Occipital lobe (tissue), 2 donors: ENCODE data around the gene FOLR3. TPM values are rescaled to one million over a fixed set of nuclear protein-coding genes. Genes with fewer than 3 reads are reported as not detected.
"Not testable (repeated sequence)": the region's sequence is repeated elsewhere in the genome, so short reads cannot be mapped to it uniquely, and the experiment has no call there.

ENCODE experiments used
- DNase-seq: peaks from one replicate; lab custom pipeline; 2025; lab: John Stamatoyannopoulos, UW
- total RNA-seq: library from RNA; depleted of rRNA; stranded (reverse); fragments of >200 nt; gene quantifications from one replicate; pipeline ENCODE4 v1.2.3, GENCODE V29; 2014

Gene FOLR3
- total RNA-seq, result not detected

GRCh38 chr11:72135473-72135872, at the start of gene FOLR3:
FOLR3 (plus strand) TSS chr11:72135725; CDS start chr11:72135953, 228 bp downstream.
- not testable (repeated sequence) for DNase-seq

GRCh38 chr11:72088076-72088808, 47.3 kb upstream of the FOLR3 start:
- DNase-seq, result no peak

GRCh38 chr11:72091292-72091691, 44.2 kb upstream of the FOLR3 start:
- DNase-seq, result peak; percentile 42

DNA sequence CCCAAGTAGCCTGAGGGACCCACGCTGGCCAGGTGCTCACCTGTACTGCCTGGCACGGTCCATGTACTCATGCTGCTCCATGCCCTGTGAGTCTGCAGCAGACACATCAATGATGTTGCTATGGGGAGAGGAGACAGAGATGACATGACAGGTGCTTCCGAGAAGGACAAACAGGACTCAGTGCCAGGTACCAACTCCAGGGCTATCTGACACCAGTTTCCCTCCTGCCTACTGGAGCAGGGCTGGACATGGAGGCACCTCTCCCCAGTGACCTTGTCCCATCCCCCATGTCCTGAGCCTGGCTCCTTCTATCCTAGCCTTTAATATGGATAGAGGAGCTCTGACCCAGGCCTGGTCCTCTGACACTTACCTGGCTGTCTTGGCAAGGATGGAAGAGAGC, 36.8 kb upstream of the FOLR3 start:
- DNase-seq, result no peak

GRCh38 chr11:72100009-72100408, 35.5 kb upstream of the FOLR3 start:
- DNase-seq, result no peak

- no peak for DNase-seq
These were observed 35.1 kb upstream of the FOLR3 start for GRCh38 chr11:72100462-72100861.

DNA sequence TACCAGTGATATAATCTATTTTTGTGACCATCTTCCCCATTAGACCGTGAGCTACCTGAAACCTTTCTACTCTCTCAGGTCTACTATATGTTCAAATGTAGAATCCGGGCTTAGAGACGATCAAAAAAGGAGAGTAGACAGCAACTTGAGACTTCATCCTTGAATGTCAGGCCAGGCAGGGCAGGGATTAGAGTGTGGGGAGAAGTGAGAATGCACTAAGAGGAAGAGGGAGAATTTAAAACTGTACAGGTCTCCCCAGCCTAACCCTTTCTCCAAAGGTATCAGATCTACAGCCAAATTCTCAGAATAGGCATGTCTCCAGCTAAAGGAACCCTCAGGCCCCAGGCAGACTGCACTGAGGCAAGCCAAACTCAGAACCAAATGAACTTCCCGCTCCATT, 33.4 kb upstream of the FOLR3 start:
- DNase-seq, result no peak

- DNase-seq, result no peak
These were observed 32.9 kb upstream of the FOLR3 start for GRCh38 chr11:72102631-72102945.

- DNase-seq, result peak; percentile 96
These were observed 32.4 kb upstream of the FOLR3 start, which contains the start of gene LAMTOR1 for GRCh38 chr11:72102946-72103753. LAMTOR1 (minus strand) TSS chr11:72103297; CDS start chr11:72103224, 73 bp downstream.

DNA sequence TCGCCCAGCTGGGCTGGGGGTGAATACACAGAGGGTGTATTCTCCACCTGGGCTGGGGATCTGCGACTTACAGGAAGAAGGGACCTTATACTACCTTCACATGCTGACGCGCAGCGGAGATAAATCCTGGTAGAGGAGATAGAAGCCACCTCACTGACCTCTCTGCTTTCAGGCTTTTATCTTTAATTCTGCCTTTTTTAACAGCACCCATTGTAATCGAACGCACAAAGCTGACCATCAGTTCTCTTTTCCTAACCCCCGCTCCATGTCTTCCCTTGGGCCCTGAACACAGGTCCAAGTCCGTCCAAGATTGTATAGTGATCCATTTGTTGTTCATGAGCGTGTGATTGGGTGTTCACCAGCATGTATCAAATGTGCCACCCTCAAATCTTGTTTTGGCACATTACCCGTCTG, 31.8 kb upstream of the FOLR3 start:
- no peak for DNase-seq

DNA sequence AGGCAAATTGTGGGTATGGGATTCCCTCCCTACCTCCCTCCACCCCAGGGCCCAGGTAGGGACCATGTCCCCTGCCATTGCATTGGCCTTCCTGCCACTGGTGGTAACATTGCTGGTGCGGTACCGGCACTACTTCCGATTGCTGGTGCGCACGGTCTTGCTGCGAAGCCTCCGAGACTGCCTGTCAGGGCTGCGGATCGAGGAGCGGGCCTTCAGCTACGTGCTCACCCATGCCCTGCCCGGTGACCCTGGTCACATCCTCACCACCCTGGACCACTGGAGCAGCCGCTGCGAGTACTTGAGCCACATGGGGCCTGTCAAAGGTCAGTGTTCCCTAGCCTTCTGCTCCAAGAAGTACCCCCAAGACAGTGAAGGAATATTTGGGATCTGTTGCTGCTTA, 29.6 kb upstream of the FOLR3 start, which contains the start of gene TOMT:
Gene TOMT, plus strand, starts transcription at position 37 of the 400 bp plus-strand sequence. Its CDS starts 28 bp downstream, at position 65.
- no peak for DNase-seq

DNA sequence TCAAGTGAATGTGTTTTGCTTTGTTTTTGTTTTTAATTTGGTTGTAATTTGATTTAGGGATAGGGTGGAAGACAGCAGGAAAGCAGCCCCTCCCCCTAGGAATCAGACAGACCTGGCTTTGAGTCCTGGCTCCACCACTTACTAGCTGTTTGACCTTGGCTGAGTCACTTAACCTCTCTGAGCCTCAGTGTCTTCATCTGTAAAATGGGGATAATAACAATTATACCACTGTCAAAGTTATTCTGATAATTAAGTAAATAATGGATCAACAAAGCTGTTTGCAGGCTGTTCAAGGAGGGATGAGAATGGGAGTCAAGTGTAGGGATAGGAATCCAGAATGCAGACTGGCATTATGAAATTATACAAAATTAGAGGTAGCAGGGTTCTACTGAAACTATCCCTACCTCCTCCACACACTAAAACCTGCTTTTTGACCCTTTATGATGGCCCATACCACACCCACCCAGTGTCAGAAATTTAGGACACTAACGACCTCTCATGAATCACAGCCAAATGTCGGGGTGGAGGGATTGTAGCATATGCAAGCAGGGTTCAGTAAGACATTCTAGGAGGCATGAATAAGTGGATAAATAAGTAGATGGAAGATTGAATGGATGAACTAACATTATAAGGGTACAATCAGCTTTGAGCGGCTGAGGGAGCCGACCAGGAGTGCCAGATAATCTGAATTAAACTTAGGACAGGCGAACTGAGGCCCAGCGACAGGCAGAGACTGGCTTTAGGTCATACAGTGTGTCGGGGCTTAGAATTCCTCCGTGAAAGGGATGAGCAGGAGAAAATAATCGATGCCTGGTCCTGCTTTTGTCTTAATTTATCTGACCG, 24.0 kb upstream of the FOLR3 start:
- DNase-seq, result no peak

- peak; percentile 95 for DNase-seq
These were observed 23.2 kb upstream of the FOLR3 start, which contains the start of gene ANAPC15 for GRCh38 chr11:72112143-72112977. ANAPC15 (minus strand) TSS chr11:72112695; CDS start chr11:72111276, 1,419 bp downstream.

DNA sequence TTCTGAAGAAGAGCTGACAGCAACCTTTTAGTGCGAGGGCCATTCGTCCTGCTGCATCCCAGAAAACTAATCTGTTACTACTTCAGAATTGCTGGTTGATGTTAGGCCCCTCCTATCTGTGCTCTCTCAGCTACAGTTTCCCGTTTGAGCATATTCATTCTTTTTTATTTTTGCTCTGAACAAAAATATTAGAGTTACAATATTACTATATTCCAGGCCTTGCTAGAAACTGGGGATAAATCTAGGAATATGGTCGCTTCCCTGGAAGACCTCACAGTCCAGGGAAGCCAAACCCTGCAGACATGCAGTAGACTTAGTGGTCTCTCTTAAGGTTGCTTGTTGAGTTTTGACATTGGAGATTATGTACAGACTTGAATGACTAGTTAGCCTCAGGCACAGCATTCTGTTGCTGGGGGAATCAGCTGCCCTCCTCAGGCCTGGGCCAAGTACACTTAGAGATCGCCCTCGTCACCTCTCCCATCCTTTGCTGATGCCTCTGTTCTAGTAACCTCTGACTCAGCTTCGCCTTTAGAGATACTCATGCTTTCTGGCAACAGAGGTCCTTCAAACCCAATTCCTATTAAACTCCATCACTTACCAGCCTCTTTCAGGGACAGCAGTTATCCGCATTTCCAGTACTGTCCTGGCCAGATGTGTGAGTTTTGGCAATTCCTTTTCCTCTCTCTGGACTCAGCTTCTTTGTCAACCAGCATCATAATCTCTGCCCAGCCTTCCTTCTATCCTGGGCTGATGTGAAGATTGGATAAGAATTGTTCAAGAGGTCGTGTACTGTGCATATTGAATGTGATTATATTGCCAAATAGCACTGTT, 22.3 kb upstream of the FOLR3 start:
- DNase-seq, result no peak

DNA sequence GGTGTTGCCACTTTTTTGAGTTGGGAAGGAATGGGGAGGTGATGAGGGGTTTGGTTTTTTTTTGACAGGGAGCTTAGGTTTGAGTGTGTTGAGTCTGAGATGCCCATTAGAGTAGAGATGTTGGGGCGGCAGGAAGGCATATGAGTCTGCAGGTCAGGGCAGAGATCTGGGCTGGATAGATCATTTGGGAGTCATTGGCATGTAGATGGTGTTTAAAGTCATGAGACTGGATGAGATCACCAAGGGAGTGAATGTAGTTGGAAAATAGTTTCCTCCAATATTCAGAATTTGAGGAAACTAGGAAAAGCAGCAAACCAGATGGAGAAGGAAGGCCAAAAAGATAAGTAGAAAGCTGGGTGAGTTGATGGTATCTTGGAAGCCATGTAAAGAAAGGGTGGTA, 21.0 kb upstream of the FOLR3 start:
- DNase-seq, result no peak

DNA sequence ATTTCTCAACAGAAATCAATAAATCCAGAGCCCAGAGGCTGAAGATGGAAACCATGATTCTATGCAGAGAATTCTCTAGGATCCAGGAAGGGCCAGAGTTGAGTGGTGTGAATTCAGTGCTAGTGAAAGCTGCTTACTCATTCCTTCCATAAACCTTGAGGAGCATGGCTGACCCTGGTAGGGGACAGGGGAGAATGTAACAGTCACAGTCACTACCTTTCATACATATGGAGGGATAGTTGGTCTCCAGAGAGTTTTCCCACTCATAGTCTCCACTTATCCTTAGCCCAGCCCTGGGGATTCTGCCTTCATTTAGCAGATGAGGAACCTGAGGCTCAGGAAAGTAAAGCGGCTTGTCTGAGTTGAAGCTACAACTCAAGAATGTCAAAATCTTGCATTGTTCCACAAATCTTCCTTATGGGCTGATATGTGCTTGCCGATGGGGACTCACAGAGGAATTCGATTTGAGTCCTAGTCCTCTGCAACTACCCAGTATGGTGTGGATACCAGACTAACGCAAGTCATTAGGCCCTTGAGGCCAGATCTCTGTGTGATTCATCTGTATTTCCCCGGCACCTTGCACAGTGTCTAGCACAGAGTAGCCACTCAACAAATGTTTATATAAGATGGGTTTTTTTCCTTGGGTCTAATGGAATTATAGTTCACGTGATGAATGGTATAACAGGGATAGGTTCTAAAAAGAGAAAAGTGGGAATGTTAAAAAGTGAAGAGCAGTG, 19.3 kb upstream of the FOLR3 start:
- DNase-seq, result no peak

DNA sequence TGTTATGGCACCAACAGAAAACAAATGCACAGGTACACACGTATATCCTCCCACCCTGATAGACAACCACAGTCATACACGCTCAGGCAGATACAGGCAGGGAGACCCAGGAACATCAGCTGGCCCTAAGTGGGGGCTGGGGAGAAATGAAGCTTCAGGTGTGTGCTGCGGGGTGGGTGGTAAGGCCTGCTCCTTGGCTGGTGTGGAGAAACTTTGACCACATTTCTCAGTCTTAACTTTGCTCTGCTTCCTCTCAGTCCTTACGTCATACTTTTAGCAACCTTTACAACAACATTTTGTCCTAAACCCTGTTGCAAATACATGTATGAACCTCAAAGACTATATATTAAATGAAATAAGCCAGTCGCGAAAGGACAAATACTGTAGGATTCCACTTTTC, 16.3 kb upstream of the FOLR3 start:
- no peak for DNase-seq

GRCh38 chr11:72120930-72121329, 14.6 kb upstream of the FOLR3 start:
- no peak for DNase-seq

GRCh38 chr11:72122607-72123006, 12.9 kb upstream of the FOLR3 start:
- no peak for DNase-seq
